Measurements from ENCODE around the gene CRELD1.

DNA sequence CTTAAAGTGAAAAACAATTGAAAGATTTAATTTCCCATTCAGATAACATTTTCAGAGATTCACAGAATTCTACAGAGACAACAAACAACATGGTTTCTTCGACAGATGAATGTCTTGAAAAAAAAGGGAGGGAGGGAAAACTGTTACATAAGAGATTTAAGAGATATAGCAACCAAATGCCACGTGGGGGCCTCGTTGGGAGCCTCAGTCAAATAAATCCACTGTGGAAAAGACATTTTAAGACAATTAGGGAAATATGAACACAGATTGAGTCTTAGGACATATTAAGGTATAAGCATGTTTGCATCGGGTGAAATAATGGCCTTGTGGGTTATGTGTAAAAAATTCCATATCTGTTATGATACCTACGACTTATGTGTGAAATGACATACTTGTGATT, 23.6 kb downstream of the CRELD1 start:
- TF ChIP-seq, protein P1, sequence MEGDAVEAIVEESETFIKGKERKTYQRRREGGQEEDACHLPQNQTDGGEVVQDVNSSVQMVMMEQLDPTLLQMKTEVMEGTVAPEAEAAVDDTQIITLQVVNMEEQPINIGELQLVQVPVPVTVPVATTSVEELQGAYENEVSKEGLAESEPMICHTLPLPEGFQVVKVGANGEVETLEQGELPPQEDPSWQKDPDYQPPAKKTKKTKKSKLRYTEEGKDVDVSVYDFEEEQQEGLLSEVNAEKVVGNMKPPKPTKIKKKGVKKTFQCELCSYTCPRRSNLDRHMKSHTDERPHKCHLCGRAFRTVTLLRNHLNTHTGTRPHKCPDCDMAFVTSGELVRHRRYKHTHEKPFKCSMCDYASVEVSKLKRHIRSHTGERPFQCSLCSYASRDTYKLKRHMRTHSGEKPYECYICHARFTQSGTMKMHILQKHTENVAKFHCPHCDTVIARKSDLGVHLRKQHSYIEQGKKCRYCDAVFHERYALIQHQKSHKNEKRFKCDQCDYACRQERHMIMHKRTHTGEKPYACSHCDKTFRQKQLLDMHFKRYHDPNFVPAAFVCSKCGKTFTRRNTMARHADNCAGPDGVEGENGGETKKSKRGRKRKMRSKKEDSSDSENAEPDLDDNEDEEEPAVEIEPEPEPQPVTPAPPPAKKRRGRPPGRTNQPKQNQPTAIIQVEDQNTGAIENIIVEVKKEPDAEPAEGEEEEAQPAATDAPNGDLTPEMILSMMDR (IDR thresholded peaks at IDR 0.05; ENCODE audit: low read depth, low read length), result peak; percentile 30; the same call in 1 of the 2 replicates
- no peak for TF ChIP-seq EZH2phosphoT487 (IDR thresholded peaks at IDR 0.05; ENCODE audit: low read depth)

All from OCI-LY3 (cell line).